ENCODE data around the gene ZDHHC14. TPM values are rescaled to one million over a fixed set of nuclear protein-coding genes. Genes with fewer than 3 reads are reported as not detected.

Gene ZDHHC14
- total RNA-seq, 4 donors from 2014 or later: 6.5 to 10.4 (median 8.0) TPM

- no peak for TF ChIP-seq CTCF (IDR thresholded peaks at IDR 0.05; ENCODE audit: low read depth)
Measured at GRCh38 chr6:157615951-157616350, 235.0 kb downstream of the ZDHHC14 start.

GRCh38 chr6:157620944-157621343 is 240.0 kb downstream of the ZDHHC14 start:
- TF ChIP-seq CTCF (IDR thresholded peaks at IDR 0.05; ENCODE audit: low read depth): no peak

GRCh38 chr6:157621406-157621805 is 240.4 kb downstream of the ZDHHC14 start:
- no peak for TF ChIP-seq CTCF (IDR thresholded peaks at IDR 0.05; ENCODE audit: low read depth)

DNA sequence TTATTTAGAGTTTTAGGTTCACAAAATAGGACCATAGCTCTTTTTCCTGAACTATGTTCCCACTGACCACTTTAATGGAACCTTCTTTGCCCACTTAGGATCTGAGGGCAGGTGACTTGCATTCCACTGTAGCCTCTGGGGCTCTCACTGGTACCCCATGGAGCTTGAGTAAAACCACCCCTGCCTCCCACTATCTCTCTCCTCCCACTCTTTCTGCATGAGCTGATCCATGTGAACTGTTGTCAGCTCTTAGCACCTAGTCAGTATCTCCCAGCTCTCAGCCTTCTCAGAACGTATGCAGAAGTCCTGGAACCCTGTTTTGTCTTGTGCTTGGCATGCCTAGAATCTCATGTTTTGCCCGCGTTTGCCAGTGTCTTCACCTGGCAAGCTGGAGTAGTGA is 241.4 kb downstream of the ZDHHC14 start:
- TF ChIP-seq CTCF (IDR thresholded peaks at IDR 0.05; ENCODE audit: low read depth): no peak

GRCh38 chr6:157625111-157625510 is 244.1 kb downstream of the ZDHHC14 start:
- no peak for TF ChIP-seq CTCF (IDR thresholded peaks at IDR 0.05; ENCODE audit: low read depth)

GRCh38 chr6:157625764-157626163 is 244.8 kb downstream of the ZDHHC14 start:
- no peak for TF ChIP-seq CTCF (IDR thresholded peaks at IDR 0.05; ENCODE audit: low read depth)

DNA sequence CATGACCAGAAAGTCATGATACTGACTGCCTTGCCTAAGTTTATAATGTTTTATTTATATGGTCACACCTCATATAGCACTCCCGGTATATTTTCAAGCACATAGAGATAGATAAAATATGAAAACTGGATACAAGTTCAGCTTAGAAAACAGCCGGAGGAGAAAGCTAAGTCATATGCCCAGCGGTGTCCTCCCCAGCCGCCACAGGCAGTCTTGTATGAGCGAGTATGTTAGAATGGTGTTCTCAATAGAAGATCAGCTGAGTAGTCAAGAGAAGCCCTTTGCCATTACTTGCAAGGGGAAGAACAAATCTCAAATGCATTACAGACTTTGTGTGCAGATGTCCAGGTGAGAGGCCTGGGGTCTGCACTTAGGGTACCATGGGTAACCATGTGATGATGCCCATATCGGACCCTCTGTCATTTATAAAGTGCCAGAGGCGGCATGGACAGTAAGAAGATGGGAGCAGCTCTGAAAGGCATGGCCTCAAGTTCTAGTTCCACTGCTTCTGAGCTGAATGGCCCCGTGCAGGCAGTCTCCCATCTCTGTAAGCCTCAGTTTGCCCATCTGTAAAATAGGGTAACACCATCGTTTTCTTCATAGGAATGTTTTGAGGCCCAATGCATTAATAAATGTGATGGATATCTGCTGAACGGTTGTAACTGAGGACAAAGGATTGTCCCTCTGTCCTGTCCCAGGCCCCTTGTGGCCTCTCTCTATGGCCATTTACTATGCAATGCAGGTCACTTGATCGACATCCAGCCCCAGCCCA is 246.4 kb downstream of the ZDHHC14 start:
- TF ChIP-seq CTCF (IDR thresholded peaks at IDR 0.05; ENCODE audit: low read depth): no peak
